ENCODE data around the gene ITPA. TPM values are rescaled to one million over a fixed set of nuclear protein-coding genes. Genes with fewer than 3 reads are reported as not detected.

Gene ITPA
- total and polyA plus RNA-seq, 2 of the 13 experiments (the other 11 are each of a cell fraction or from before 2014, with no cell fraction given) = 60.1 to 103 TPM

DNA sequence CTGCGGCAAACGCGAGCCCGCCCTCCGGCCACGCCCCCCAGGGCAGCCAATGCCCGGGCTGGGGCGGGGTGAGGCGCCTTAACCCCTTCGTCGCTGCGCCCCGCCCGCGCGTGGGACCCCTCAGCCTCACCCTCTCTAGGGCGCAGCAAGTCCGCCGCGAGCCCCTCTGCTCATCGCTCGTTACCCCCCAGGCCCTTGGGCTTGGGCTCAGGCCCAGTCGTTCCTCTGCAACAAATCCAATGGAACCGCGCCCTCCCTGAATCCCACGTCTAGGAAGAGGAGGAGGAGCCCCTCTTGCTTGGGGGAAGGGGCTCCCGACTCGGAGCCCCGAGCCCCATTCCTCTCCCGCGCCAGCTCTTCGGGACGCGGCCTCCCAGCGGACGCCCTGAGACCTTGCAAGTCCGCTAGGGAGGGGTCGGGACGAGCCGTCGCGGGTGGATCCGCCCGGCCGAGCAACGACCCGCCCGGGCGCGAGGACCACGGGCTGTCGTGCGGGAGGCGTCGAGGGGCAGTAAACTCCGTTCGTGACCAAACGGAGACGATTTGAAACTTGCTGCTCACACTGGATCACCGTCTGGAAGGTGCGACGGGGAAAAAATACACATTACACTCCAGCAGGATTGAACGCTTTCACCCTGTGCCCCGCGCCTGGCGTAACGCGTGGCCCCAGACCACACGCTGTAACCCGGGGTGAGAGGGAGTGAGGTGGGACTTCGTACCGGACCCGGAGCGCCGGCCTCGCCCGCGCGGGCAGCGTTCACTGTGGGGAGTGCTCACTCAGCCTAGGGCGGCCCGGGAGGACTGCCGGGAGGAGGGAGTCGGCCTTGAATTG, 35.5 kb upstream of the ITPA start (continued):
- TF ChIP-seq REPIN1 (CRISPR knock-in tag; IDR thresholded peaks at IDR 0.05; ENCODE audit: borderline replicate concordance, low read depth) (peak; percentile 49; the same call in 1 of the 2 replicates), THAP11 (CRISPR knock-in tag; IDR thresholded peaks at IDR 0.05) (peak; percentile 67), ZBTB3 (CRISPR knock-in tag; IDR thresholded peaks at IDR 0.05; ENCODE audit: borderline replicate concordance, low read depth) (no peak; the same call in none of the 2 replicates), ZNF446 (CRISPR knock-in tag; IDR thresholded peaks at IDR 0.05) (peak; percentile 98), SMYD3 (CRISPR knock-in tag; IDR thresholded peaks at IDR 0.05) (peak; percentile 88; the same call in 1 of the 2 replicates), KLF16 (CRISPR knock-in tag; IDR thresholded peaks at IDR 0.05) (peak in 1 of 2 experiments; percentile 93; a peak in 3 of 4 replicates), ZNF441 (CRISPR knock-in tag; IDR thresholded peaks at IDR 0.05; ENCODE audit: borderline replicate concordance) (peak; percentile 89), BHLHE40 (IDR thresholded peaks at IDR 0.05; ENCODE audit: low read length) (no peak), XRCC5 (optimal IDR thresholded peaks at IDR 0.05; ENCODE audit: low read length) (peak; percentile 87), NCOA1 (CRISPR knock-in tag; IDR thresholded peaks at IDR 0.05) (peak; percentile 57; the same call in 1 of the 2 replicates), GLI4 (CRISPR knock-in tag; IDR thresholded peaks at IDR 0.05; ENCODE audit: borderline replicate concordance) (peak; percentile 96; the same call in 1 of the 2 replicates), ZNF589 (CRISPR knock-in tag; conservative IDR thresholded peaks at IDR 0.05) (peak; percentile 96), ZNF709 (CRISPR knock-in tag; IDR thresholded peaks at IDR 0.05) (peak; percentile 99), ISX (CRISPR knock-in tag; conservative IDR thresholded peaks at IDR 0.05) (0 out of 2 replicates have a peak, but pooled peaks have one; percentile 8), SP4 (CRISPR knock-in tag; IDR thresholded peaks at IDR 0.05) (peak; percentile 97), ZNF383 (CRISPR knock-in tag; IDR thresholded peaks at IDR 0.05; ENCODE audit: borderline replicate concordance) (no peak), BRCA1 (CRISPR knock-in tag; IDR thresholded peaks at IDR 0.05) (peak; percentile 88; the same call in 1 of the 2 replicates)
- TF ChIP-seq, protein P1, sequence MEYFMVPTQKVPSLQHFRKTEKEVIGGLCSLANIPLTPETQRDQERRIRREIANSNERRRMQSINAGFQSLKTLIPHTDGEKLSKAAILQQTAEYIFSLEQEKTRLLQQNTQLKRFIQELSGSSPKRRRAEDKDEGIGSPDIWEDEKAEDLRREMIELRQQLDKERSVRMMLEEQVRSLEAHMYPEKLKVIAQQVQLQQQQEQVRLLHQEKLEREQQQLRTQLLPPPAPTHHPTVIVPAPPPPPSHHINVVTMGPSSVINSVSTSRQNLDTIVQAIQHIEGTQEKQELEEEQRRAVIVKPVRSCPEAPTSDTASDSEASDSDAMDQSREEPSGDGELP (IDR thresholded peaks at IDR 0.05; ENCODE audit: borderline replicate concordance, low read depth) = peak; percentile 13; the same call in 1 of the 2 replicates
- TF ChIP-seq, protein P2, sequence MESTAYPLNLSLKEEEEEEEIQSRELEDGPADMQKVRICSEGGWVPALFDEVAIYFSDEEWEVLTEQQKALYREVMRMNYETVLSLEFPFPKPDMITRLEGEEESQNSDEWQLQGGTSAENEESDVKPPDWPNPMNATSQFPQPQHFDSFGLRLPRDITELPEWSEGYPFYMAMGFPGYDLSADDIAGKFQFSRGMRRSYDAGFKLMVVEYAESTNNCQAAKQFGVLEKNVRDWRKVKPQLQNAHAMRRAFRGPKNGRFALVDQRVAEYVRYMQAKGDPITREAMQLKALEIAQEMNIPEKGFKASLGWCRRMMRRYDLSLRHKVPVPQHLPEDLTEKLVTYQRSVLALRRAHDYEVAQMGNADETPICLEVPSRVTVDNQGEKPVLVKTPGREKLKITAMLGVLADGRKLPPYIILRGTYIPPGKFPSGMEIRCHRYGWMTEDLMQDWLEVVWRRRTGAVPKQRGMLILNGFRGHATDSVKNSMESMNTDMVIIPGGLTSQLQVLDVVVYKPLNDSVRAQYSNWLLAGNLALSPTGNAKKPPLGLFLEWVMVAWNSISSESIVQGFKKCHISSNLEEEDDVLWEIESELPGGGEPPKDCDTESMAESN (CRISPR knock-in tag; conservative IDR thresholded peaks at IDR 0.05) = peak; percentile 95; the same call in 1 of the 2 replicates
- TF ChIP-seq, protein P3, sequence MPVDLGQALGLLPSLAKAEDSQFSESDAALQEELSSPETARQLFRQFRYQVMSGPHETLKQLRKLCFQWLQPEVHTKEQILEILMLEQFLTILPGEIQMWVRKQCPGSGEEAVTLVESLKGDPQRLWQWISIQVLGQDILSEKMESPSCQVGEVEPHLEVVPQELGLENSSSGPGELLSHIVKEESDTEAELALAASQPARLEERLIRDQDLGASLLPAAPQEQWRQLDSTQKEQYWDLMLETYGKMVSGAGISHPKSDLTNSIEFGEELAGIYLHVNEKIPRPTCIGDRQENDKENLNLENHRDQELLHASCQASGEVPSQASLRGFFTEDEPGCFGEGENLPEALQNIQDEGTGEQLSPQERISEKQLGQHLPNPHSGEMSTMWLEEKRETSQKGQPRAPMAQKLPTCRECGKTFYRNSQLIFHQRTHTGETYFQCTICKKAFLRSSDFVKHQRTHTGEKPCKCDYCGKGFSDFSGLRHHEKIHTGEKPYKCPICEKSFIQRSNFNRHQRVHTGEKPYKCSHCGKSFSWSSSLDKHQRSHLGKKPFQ (CRISPR knock-in tag; IDR thresholded peaks at IDR 0.05; ENCODE audit: insufficient replicate concordance) = peak; percentile 97

Measured in HepG2 (cell line).